ENCODE measurements around the gene ZRANB1.
"Not testable (repeated sequence)": the region's sequence is repeated elsewhere in the genome, so short reads cannot be mapped to it uniquely, and the experiment has no call there.

Gene ZRANB1

DNA sequence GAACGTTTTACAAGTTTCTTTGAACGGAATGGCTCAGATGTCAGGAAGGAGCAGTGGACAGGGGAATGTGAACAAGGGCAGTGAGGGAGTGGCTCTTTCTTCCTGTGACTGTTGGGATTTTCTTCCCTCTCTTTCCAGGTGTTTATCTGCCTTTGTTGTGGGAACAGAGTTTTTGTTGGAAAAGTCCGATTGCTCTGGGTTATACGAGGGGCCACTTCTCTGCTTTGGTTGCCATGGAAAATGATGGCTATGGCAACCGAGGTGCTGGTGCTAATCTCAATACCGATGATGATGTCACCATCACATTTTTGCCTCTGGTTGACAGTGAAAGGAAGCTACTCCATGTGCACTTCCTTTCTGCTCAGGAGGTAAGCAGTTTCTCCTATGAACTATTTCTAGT, 41.4 kb downstream of the ZRANB1 start:
- no peak for DNase-seq (ENCODE audit: extremely low spot score)
- no peak for TF ChIP-seq ELF4 (IDR thresholded peaks at IDR 0.05)
- TF ChIP-seq SUZ12 (IDR thresholded peaks at IDR 0.05): no peak
- no peak for TF ChIP-seq SP1 (IDR thresholded peaks at IDR 0.05)
- TF ChIP-seq FOXA1 (IDR thresholded peaks at IDR 0.05): no peak
- TF ChIP-seq, protein P1, sequence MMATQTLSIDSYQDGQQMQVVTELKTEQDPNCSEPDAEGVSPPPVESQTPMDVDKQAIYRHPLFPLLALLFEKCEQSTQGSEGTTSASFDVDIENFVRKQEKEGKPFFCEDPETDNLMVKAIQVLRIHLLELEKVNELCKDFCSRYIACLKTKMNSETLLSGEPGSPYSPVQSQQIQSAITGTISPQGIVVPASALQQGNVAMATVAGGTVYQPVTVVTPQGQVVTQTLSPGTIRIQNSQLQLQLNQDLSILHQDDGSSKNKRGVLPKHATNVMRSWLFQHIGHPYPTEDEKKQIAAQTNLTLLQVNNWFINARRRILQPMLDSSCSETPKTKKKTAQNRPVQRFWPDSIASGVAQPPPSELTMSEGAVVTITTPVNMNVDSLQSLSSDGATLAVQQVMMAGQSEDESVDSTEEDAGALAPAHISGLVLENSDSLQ (IDR thresholded peaks at IDR 0.05): no peak
- TF ChIP-seq CTBP1 (IDR thresholded peaks at IDR 0.05; ENCODE audit: borderline replicate concordance): no peak
- no peak for TF ChIP-seq NFRKB (IDR thresholded peaks at IDR 0.05)
- no peak for TF ChIP-seq BHLHE40 (IDR thresholded peaks at IDR 0.05; ENCODE audit: borderline replicate concordance)
- POLR2A ChIA-PET: no interaction called here
- CTCF ChIA-PET: interaction anchor here (2.1 kb wide), 1 partner anchor 9 kb away, joined by 10 read pairs; no protein-coding TSS in a partner anchor

DNA sequence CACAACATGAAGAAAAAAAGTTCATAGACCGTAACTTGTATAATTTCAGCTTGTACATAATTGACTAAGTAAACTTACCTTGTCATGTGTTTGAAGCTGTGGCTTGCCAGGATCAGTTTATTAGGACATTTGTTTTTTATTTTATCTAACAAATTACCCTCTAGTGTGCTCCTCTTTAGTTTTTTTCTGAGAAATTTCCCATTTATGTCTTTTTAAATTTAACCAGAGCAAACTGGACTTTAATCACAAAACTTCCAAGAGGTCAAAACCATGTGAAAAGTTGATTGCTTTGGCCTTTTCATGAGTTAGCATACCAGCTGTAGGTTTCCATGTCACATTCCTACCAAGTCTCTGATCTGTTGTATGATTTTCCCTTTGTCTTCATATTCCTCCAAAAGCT, 42.5 kb downstream of the ZRANB1 start:
- TF ChIP-seq NFRKB (IDR thresholded peaks at IDR 0.05): no peak
- no peak for TF ChIP-seq ZNF384 (IDR thresholded peaks at IDR 0.05)
- no peak for TF ChIP-seq SP1 (IDR thresholded peaks at IDR 0.05)
- TF ChIP-seq ELF4 (IDR thresholded peaks at IDR 0.05): no peak
- no peak for TF ChIP-seq ARNT (IDR thresholded peaks at IDR 0.05)
- no peak for TF ChIP-seq FOXA1 (IDR thresholded peaks at IDR 0.05)
- TF ChIP-seq LEF1 (IDR thresholded peaks at IDR 0.05; ENCODE audit: borderline replicate concordance): no peak
- no peak for TF ChIP-seq HDGF (IDR thresholded peaks at IDR 0.05; ENCODE audit: borderline replicate concordance)
- TF ChIP-seq BHLHE40 (IDR thresholded peaks at IDR 0.05; ENCODE audit: borderline replicate concordance): no peak
- no peak for TF ChIP-seq FOXM1 (IDR thresholded peaks at IDR 0.05; ENCODE audit: borderline replicate concordance)
- no peak for TF ChIP-seq SUZ12 (IDR thresholded peaks at IDR 0.05)
- no peak for TF ChIP-seq L3MBTL2 (conservative IDR thresholded peaks at IDR 0.05)
- TF ChIP-seq, protein P1 (IDR thresholded peaks at IDR 0.05): no peak
- no peak for TF ChIP-seq FOXK2 (IDR thresholded peaks at IDR 0.05)
- TF ChIP-seq CTBP1 (IDR thresholded peaks at IDR 0.05; ENCODE audit: borderline replicate concordance): no peak
- no peak for TF ChIP-seq TARDBP (IDR thresholded peaks at IDR 0.05)
- ChIA-PET CTCF (interaction anchor here (2.1 kb wide), 1 partner anchor 8 kb away, joined by 10 read pairs; no protein-coding TSS in a partner anchor), POLR2A (no interaction called here)
- no peak for DNase-seq (ENCODE audit: extremely low spot score)

DNA sequence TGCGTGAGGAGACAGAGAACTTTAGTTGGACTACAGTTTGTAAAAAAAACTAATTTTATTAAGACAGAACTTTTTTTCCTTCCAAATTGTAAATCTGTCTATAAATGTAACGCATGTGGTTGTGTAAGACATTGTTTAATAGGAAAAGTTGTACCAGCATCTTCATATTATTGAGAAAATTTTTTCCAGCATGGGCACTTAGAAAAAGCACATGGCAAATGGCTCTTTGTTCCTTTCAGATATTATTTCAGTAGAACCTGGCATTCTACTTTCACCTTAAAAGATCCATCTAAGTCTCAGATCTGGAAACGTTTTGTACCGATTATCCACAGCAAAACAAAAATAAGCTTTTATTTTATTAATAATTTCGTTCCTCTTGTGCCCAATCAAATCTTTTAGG, 43.2 kb downstream of the ZRANB1 start:
- POLR2A ChIA-PET: no interaction called here
- TF ChIP-seq SUZ12 (IDR thresholded peaks at IDR 0.05) (no peak), ARNT (IDR thresholded peaks at IDR 0.05) (no peak), TARDBP (IDR thresholded peaks at IDR 0.05) (no peak), FOXK2 (IDR thresholded peaks at IDR 0.05) (no peak), ELF4 (IDR thresholded peaks at IDR 0.05) (no peak), BHLHE40 (IDR thresholded peaks at IDR 0.05; ENCODE audit: borderline replicate concordance) (no peak), CTBP1 (IDR thresholded peaks at IDR 0.05; ENCODE audit: borderline replicate concordance) (no peak), FOXM1 (IDR thresholded peaks at IDR 0.05; ENCODE audit: borderline replicate concordance) (no peak), SP1 (IDR thresholded peaks at IDR 0.05) (no peak), ZNF384 (IDR thresholded peaks at IDR 0.05) (no peak), FOXA1 (IDR thresholded peaks at IDR 0.05) (no peak), L3MBTL2 (conservative IDR thresholded peaks at IDR 0.05) (no peak), LEF1 (IDR thresholded peaks at IDR 0.05; ENCODE audit: borderline replicate concordance) (no peak), NFRKB (IDR thresholded peaks at IDR 0.05) (no peak), HDGF (IDR thresholded peaks at IDR 0.05; ENCODE audit: borderline replicate concordance) (no peak)
- TF ChIP-seq, protein P1 (IDR thresholded peaks at IDR 0.05): no peak
- DNase-seq (ENCODE audit: extremely low spot score): no peak
- CTCF ChIA-PET: interaction anchor here (0.6 to 2.1 kb wide), 2 partner anchors 8 to 880 kb away, joined by 3 to 10 read pairs; no protein-coding TSS in a partner anchor

- DNase-seq (ENCODE audit: extremely low spot score): no peak
- POLR2A ChIA-PET: no interaction called here
- TF ChIP-seq ARNT (IDR thresholded peaks at IDR 0.05): no peak
- no peak for TF ChIP-seq SUZ12 (IDR thresholded peaks at IDR 0.05)
- TF ChIP-seq, protein P1 (IDR thresholded peaks at IDR 0.05): no peak
- no peak for TF ChIP-seq CTBP1 (IDR thresholded peaks at IDR 0.05; ENCODE audit: borderline replicate concordance)
- TF ChIP-seq TARDBP (IDR thresholded peaks at IDR 0.05): no peak
- no peak for TF ChIP-seq ELF4 (IDR thresholded peaks at IDR 0.05)
- TF ChIP-seq L3MBTL2 (conservative IDR thresholded peaks at IDR 0.05): no peak
- TF ChIP-seq BHLHE40 (IDR thresholded peaks at IDR 0.05; ENCODE audit: borderline replicate concordance): no peak
- TF ChIP-seq FOXM1 (IDR thresholded peaks at IDR 0.05; ENCODE audit: borderline replicate concordance): no peak
- no peak for TF ChIP-seq ZNF384 (IDR thresholded peaks at IDR 0.05)
- no peak for TF ChIP-seq FOXA1 (IDR thresholded peaks at IDR 0.05)
- TF ChIP-seq SP1 (IDR thresholded peaks at IDR 0.05): no peak
- no peak for TF ChIP-seq LEF1 (IDR thresholded peaks at IDR 0.05; ENCODE audit: borderline replicate concordance)
- TF ChIP-seq FOXK2 (IDR thresholded peaks at IDR 0.05): no peak
- no peak for TF ChIP-seq HDGF (IDR thresholded peaks at IDR 0.05; ENCODE audit: borderline replicate concordance)
- no peak for TF ChIP-seq NFRKB (IDR thresholded peaks at IDR 0.05)
- CTCF ChIA-PET: no interaction called here
Measured at GRCh38 chr10:124987788-124988187, 45.9 kb downstream of the ZRANB1 start.

DNA sequence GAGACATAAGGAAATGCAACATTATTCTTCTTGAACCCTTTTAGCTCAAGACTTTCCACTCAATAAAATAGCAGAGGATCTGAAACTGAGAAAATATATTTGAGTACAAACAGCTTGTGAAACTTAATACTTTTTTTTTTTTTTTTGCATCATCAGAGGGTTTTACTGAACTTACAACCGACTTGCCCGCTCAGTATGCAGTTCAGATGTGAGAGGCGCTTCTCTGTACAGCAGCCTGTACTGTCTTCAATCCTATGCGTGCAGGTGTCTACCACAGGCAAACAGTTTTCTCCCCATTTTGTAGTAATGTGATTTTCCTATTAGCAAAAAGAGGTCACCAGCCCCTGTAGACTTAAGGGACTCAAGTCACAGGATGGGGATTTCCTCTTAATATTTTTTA, 46.8 kb downstream of the ZRANB1 start:
- CTCF ChIA-PET; POLR2A ChIA-PET; DNase-seq (ENCODE audit: extremely low spot score): not testable (repeated sequence)

DNA sequence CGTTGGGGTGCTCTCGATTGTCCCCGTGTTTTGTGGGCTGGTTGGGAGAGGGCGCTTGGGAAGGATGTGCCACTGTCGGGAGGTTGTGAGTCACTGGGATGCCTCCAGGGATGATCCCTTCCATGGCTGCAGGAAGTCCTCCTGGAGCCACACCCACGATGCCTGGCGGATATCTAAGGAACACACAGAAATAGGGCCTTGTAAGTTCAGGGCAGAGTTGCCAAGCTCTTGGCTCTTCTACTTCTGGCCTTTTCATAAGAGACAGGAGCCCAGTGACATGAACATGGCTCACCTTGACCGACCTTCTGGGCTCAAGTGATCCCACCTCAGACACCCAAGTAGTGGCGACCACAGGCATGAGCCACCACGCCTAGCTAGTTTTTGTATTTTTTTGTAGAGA, 47.6 kb downstream of the ZRANB1 start:
- POLR2A ChIA-PET: no interaction called here
- CTCF ChIA-PET: no interaction called here
- TF ChIP-seq HDGF (IDR thresholded peaks at IDR 0.05; ENCODE audit: borderline replicate concordance): no peak
- no peak for TF ChIP-seq LEF1 (IDR thresholded peaks at IDR 0.05; ENCODE audit: borderline replicate concordance)
- no peak for TF ChIP-seq SUZ12 (IDR thresholded peaks at IDR 0.05)
- no peak for TF ChIP-seq CTBP1 (IDR thresholded peaks at IDR 0.05; ENCODE audit: borderline replicate concordance)
- no peak for TF ChIP-seq ZNF384 (IDR thresholded peaks at IDR 0.05)
- TF ChIP-seq FOXM1 (IDR thresholded peaks at IDR 0.05; ENCODE audit: borderline replicate concordance): no peak
- TF ChIP-seq, protein P1 (IDR thresholded peaks at IDR 0.05): no peak
- TF ChIP-seq NFRKB (IDR thresholded peaks at IDR 0.05): no peak
- no peak for TF ChIP-seq L3MBTL2 (conservative IDR thresholded peaks at IDR 0.05)
- TF ChIP-seq ELF4 (IDR thresholded peaks at IDR 0.05): no peak
- DNase-seq (ENCODE audit: extremely low spot score): no peak
